Head of caudate nucleus (tissue), 42 donors: ENCODE results near the gene STUB1.

ENCODE experiments used
- DNase-seq, 42 donors: peaks; one replicate each; pipeline versions ENCODE4 v3.0.0 to v3.0.0-alpha.2; 2020 to 2021; ENCODE audit warnings: mixed read lengths in 7 of 42
- intact Hi-C: fragments of 100-400 bp; cut with DNase I; formaldehyde crosslinking; loops from one replicate; pipeline ENCODE4 v1.15.0; 2022

The STUB1 gene

GRCh38 chr16:716200-716568 lies 36.0 kb downstream of the STUB1 start:
- DNase-seq, result peak; percentile 84 to 97 (median 93)
- intact Hi-C loops, result no loop called here

DNA sequence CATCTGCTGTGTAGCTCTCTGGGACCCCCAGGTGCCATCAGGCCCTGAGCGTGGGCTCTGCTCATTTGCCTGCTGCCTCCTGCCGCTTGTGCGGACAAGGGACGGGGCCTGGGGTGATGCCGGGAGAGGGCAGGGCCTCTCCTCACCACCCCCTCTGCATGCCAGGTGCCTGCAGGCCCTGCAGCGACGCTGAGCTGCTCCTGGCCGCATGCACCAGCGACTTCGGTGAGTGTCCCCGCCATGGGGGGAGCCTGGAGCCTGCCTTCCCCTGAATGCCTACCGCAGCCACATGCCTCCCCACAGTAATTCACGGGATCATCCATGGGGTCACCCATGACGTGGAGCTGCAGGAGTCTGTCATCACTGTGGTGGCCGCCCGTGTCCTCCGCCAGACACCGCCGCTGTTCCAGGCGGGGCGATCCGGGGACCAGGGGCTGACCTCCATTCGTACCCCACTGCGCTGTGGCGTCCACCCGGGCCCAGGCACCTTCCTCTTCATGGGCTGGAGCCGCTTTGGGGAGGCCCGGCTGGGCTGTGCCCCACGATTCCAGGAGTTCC lies 36.6 kb downstream of the STUB1 start:
- DNase-seq, result no peak
- intact Hi-C loops, result no loop called here

DNA sequence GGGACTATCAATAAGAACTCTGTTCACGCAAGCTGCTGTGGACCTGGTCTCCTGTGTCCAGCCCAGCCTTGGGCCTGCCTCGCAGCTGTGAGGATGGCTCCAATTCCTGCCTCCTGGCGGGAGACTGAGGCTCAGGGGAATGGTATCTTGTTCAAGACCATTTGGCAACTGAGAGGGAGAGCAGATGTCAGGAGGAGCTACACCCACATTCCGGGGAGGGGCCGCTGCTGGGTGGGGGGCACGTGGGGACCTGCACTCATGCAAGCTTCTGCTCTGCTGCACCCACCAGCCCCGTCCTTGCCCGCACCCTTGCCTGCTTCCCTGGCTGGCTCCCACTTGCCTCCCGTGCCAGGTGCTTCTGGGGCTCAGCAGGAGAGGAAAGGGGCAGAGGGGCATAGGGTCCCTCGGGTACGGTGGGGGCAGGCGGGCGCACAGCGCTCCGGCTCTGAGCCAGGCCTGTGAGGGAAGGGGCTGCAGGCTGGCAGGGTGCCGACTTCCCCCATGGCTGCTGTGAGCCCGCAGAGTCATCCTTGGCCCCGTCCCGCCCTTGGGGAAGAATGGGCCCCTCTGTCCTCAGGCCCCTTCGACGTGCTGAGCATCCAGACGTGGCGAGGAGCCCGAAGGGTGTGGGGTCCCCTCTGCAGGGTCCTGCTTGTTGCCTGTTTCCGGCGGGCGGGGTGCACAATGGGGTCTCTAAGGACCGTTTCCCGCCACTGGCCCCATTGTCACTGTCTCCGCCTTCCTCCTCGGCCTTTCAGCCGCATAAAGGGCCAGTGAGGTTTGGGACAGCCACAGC lies 37.4 kb downstream of the STUB1 start:
- intact Hi-C loops, result no loop called here
- peak in 7 of 42 donors; percentile 26 to 72 (median 64) for DNase-seq

DNA sequence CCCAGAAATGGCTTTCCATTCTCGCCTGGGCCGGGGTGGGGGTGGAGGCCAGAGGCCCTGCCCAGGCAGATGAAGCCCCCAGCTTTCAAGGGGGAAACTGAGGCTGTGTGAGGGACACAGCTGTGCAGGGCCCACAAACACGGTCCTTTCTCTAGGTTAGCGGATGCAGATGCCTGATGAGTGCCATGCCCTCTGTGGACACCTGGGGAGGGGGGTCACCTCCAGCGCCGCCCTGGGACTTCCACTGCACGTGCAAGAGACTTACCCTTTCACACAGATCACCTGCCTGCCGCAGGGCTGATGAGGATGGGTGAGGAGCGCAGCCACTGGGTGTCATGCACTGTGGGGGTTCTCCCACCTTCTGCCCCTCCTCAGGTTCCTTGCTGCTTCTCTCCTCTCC lies 38.2 kb downstream of the STUB1 start:
- no peak for DNase-seq
- intact Hi-C loops, result no loop called here

- no peak for DNase-seq
- intact Hi-C loops, result no loop called here
Observed at GRCh38 chr16:718922-719321, 38.7 kb downstream of the STUB1 start.

- peak in 2 of 42 donors; percentile 45 to 60 for DNase-seq
- intact Hi-C loops, result loop anchor here (2.0 kb wide), 1 partner anchor 21 kb away; the partner anchor contains the start of gene CIAO3
Observed at GRCh38 chr16:719815-720446, 39.7 kb downstream of the STUB1 start.

GRCh38 chr16:720447-720989 lies 40.3 kb downstream of the STUB1 start:
- intact Hi-C loops, result loop anchor here (2.0 kb wide), 1 partner anchor 20 kb away; the partner anchor contains the start of gene CIAO3
- peak in 26 of 42 donors; percentile 36 to 86 (median 65) for DNase-seq

DNA sequence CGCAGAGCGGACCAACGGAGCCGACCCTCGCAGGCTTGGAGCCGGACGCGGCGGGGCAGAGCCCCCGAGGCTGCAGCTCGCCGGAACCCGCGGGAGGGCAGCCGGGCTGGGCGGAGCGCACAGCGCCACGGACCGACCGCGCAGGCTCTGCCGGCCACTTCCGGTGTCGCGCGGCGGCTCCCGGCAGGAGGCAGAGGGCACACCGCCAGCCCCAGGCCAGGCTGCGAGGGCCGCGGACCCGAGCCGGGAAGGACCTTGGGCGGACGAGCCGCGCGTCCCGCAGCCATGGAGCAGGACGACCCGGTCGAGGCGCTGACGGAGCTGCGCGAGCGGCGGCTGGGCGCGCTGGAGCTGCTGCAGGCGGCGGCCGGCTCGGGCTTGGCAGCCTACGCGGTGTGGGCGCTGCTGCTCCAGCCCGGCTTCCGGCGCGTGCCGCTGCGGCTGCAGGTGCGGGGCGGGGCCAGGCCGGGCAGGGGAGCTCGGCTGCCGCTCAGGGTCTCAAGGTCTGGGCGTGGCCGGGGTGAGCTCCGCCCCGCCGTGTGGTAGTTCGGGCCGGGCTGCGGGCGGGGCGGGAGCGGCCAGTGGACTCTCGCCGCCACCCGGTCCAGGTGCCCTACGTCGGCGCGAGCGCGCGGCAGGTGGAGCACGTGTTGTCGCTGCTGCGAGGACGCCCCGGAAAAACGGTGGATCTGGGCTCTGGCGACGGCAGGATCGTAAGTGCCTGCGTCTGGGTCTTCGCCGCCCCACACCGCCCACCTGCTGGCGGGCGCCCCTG lies 41.0 kb downstream of the STUB1 start, which contains the start of gene ANTKMT:
ANTKMT (plus strand) TSS at position 157 of the 775 bp plus-strand sequence; CDS start at position 286, 129 bp downstream.
- DNase-seq, result peak in 37 of 42 donors; percentile 57 to 90 (median 79)
- intact Hi-C loops, result loop anchor here (2.0 kb wide), 1 partner anchor 20 kb away; the partner anchor contains the start of gene CIAO3

DNA sequence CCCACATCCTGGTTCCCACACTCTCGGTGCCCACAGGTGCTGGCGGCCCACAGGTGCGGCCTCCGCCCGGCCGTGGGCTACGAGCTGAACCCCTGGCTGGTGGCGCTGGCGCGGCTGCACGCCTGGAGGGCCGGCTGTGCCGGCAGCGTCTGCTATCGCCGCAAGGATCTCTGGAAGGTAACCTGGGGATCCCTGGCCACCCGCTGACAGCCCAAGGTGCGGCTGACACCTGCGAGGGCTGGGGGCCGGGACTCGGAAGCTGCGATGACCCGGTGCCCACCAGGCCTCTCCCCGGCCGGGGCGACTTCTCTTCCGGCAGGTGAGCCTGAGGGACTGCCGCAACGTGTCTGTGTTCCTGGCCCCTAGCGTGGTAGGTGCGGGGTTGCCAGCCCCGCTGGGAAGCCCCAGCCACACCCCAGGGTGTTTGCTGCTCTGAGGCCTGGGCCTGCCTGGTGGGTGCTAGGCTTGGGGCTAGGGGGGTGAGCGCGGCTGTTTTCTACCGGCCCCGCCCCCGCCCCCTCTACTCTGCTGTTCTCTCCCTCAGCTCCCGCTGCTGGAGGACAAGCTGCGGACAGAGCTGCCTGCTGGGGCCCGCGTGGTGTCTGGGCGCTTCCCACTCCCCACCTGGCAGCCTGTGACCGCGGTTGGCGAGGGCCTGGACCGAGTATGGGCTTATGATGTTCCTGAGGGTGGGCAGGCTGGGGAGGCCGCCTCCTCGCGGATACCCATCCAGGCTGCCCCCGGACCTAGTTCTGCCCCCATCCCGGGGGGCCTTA lies 41.7 kb downstream of the STUB1 start:
- DNase-seq, result peak in 4 of 42 donors; percentile 7 to 25 (median 14)
- intact Hi-C loops, result loop anchor here (2.0 kb wide), 1 partner anchor 19 kb away; the partner anchor contains the start of gene CIAO3

DNA sequence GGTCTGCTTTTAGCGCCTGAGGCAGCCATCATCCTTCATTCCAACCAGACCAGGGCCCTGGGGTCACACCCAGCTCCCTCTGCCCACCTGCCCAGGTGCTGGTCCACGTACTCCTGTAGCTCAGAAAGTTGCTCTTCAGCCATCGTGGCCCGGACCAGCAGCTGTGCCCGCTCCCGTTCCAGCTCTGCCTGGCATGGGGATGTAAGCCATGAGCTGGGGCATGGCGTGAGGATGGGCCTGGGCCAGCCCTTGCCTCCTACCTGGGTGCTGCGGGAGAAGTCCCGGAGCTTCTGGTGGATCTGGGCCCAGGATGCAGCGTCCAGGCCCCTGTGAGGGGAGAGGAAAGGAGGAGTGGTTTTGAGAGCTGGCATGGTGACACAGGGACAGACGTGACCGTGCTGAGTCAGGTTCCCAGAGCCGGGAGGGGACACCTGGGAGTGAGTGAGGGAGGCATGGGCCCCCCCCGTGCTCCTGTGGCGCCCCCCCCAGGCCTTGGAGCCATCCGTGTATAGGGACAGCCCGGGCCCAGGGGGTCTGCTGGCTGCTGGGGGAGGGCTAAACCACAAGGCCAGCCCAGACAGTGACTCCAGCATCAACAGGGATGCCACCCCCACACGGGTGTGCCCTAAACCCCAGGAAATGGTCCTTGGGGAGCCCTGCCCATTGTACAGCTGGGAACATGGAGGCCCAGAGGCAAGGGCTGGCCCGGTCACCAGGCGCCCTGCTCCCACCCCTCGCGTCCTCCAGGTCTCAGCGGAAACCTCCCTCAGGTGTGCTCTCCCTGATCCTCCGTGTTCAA lies 42.8 kb downstream of the STUB1 start:
- peak in 5 of 42 donors; percentile 2 to 39 (median 8) for DNase-seq

DNA sequence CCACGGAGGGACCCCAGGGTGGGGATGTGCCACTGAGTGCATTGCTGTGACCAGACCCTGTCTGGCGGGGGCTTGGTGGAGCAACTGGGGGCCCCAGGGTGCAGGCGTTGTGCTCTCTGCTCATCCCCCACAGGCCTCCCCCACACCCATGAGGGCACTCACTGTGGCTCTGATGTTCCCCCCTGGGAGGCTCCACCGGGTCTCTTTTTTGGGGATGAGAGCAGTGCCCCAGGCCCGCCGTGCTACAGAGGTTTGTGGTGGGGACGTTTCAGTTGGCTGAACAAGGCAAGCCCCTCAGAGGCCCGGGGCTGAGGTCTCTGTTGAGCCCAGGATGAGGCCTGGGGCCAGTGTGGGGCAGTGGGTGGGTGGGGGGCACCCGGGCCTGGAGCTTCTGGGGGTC lies 43.5 kb downstream of the STUB1 start:
- DNase-seq, result peak in 1 of 42 donors; percentile 4
- intact Hi-C loops, result no loop called here

More for the DNA sequence above, 42.8 kb downstream of the STUB1 start:
- intact Hi-C loops, result no loop called here

- peak in 5 of 42 donors; percentile 15 to 39 (median 34) for DNase-seq
- intact Hi-C loops, result no loop called here
Observed at GRCh38 chr16:724188-725040, 44.2 kb downstream of the STUB1 start.

DNA sequence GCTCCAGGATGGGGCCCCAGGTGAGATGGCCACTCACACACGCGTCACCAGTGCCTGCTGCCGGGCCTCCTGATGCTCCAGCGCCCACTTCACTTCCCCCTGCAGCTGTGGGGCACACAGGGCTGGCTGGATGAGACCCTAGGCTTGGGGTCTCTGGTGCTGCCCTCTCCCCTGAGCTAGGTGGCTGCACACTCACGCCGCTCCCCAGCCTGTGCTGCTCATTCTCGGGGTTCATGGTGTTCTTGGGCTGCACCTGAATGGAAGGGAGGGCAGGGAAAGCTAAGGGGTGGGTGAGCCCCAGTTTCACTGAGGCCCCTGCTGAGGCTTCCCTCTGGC lies 44.8 kb downstream of the STUB1 start:
- peak in 5 of 42 donors; percentile 1 to 34 (median 9) for DNase-seq
- intact Hi-C loops, result no loop called here

DNA sequence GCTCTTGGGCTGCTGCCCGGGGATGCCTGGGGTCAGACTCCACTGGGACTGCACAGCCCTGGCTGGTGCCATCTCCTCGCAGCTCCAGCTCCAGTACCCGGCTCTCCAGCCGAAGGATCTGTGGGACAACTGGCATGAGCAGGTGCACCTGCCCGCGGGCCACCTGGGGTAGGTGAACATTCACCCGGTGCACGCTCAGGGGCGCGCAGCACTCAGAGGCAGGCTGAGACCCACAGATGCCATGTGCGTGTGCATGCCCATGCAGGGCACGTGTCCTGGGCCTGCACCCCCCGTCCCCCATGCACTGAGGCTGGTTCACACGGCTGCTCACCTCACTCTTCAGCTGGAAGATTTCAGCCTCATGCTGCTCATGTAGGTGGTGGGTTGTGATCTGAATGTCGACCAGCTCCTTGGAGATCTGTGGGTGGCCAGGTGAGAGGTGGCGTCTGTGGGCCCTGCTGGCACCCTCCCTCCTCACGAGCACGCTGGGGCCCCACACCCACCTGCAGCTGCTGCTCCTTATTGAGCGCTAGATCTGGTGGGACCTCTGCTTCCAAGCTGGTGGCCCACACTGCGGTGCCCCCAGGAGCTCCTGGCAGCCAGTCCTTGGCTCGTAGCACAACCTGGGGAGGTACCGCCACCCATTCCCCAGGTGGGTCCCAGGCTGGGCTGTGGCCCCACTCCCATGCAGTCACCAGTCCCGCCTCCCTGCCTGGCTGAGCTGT lies 45.4 kb downstream of the STUB1 start:
- intact Hi-C loops, result no loop called here
- DNase-seq, result peak in 8 of 42 donors; percentile 6 to 75 (median 50)

DNA sequence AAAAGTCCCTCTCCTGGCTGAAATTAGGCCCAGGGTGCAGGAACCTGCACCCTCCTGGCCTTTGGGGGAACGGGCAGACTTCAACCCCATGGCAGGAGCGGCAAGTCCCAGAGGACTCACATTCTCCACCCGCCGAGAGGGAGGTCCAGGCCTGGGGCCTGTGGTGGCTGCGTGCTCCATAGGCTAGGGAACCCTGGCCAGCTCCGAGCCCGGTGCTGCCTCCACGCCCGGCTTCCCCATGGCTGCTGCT lies 45.9 kb downstream of the STUB1 start:
- no peak for DNase-seq
- intact Hi-C loops, result no loop called here
